HG02759 (cell line): ENCODE measurements around the gene ANKMY2.
"Not testable (repeated sequence)": the region's sequence is repeated elsewhere in the genome, so short reads cannot be mapped to it uniquely, and the experiment has no call there.

Experiments used
- ATAC-seq: cut with Tn5 transposase; IDR thresholded peaks from one replicate; pipeline ENCODE4 v1.9.1; 2021; ENCODE audit warnings: mild to moderate bottlenecking, moderate library complexity; ENCODE audit not compliant: unreplicated experiment

Gene ANKMY2

GRCh38 chr7:16627236-16627635, 18.3 kb downstream of the ANKMY2 start:
- no peak for ATAC-seq

- no peak for ATAC-seq
Measured at GRCh38 chr7:16626388-16626787, 19.2 kb downstream of the ANKMY2 start.

- ATAC-seq, result peak; percentile 89
Measured at GRCh38 chr7:16619979-16620408, 25.6 kb downstream of the ANKMY2 start.

GRCh38 chr7:16616542-16616941, 29.0 kb downstream of the ANKMY2 start:
- no peak for ATAC-seq

- no peak for ATAC-seq
Measured at GRCh38 chr7:16616122-16616521, 29.4 kb downstream of the ANKMY2 start.

- ATAC-seq, result no peak
Measured at GRCh38 chr7:16615228-16615627, 30.3 kb downstream of the ANKMY2 start.

- no peak for ATAC-seq
Measured at GRCh38 chr7:16611711-16612110, 33.8 kb downstream of the ANKMY2 start.

- peak; percentile 89 for ATAC-seq
Measured at GRCh38 chr7:16609842-16610450, 35.6 kb downstream of the ANKMY2 start.

GRCh38 chr7:16606704-16607103, 38.9 kb downstream of the ANKMY2 start:
- no peak for ATAC-seq

GRCh38 chr7:16604054-16604453, 41.5 kb downstream of the ANKMY2 start:
- ATAC-seq, result no peak

- no peak for ATAC-seq
Measured at GRCh38 chr7:16603633-16604032, 41.9 kb downstream of the ANKMY2 start.

- no peak for ATAC-seq
Measured at GRCh38 chr7:16599860-16600259, 45.7 kb downstream of the ANKMY2 start.

- no peak for ATAC-seq
Measured at GRCh38 chr7:16598015-16598414, 47.5 kb downstream of the ANKMY2 start.

- not testable (repeated sequence) for ATAC-seq
Measured at GRCh38 chr7:16595596-16595995, 50.0 kb downstream of the ANKMY2 start.

GRCh38 chr7:16594676-16595075, 50.9 kb downstream of the ANKMY2 start:
- no peak for ATAC-seq

GRCh38 chr7:16594061-16594460, 51.5 kb downstream of the ANKMY2 start:
- no peak for ATAC-seq

GRCh38 chr7:16592395-16592794, 53.2 kb downstream of the ANKMY2 start:
- no peak for ATAC-seq

- no peak for ATAC-seq
Measured at GRCh38 chr7:16590424-16590823, 55.1 kb downstream of the ANKMY2 start.

GRCh38 chr7:16589881-16590280, 55.7 kb downstream of the ANKMY2 start:
- ATAC-seq, result no peak

GRCh38 chr7:16587790-16588189, 57.8 kb downstream of the ANKMY2 start:
- ATAC-seq, result no peak

- ATAC-seq, result no peak
Measured at GRCh38 chr7:16587129-16587528, 58.4 kb downstream of the ANKMY2 start.

GRCh38 chr7:16586081-16586874, 59.3 kb downstream of the ANKMY2 start:
- ATAC-seq, result no peak
